HUES64 (cell line): Measurements from ENCODE around the gene OR52K1. TPM values are rescaled to one million over a fixed set of nuclear protein-coding genes. Genes with fewer than 3 reads are reported as not detected.

Experiments used
- H3K27ac ChIP-seq: 2 replicates; pipeline ENCODE4 v1.7.0; 2013; ENCODE audit warnings: low read depth, low read length, inconsistent platforms
- H3K27me3 ChIP-seq: 2 replicates; pipeline ENCODE4 v1.6.1; 2013; ENCODE audit warnings: mild to moderate bottlenecking, low read length; ENCODE audit not compliant: insufficient read depth
- H3K36me3 ChIP-seq: 2 replicates; pipeline ENCODE4 v1.6.1; 2013; ENCODE audit warnings: mild to moderate bottlenecking, low read length; ENCODE audit not compliant: insufficient read depth
- H3K4me1 ChIP-seq: 2 replicates; pipeline ENCODE4 v1.6.1; 2013; ENCODE audit warnings: mild to moderate bottlenecking, low read length, moderate library complexity; ENCODE audit not compliant: insufficient read depth
- H3K4me3 ChIP-seq: 2 replicates; pipeline ENCODE4 v1.5.1; 2013; ENCODE audit warnings: mild to moderate bottlenecking, low read length, moderate library complexity
- H3K9ac ChIP-seq: 2 replicates; pipeline ENCODE4 v1.6.1; 2013; ENCODE audit warnings: mild to moderate bottlenecking, low read depth, low read length
- H3K9me3 ChIP-seq: 2 replicates; pipeline ENCODE4 v1.6.1; 2013; ENCODE audit warnings: low read depth, low read length; ENCODE audit not compliant: insufficient read depth
- WGBS: fragments of 150-250, 120-280 bp; methylation state at CpG from one replicate; pipeline ENCODE4 v1.1.7; 2013; ENCODE audit warnings: missing lambda C conversion rate; 5-methylcytosine and 5-hydroxymethylcytosine counted together
- polyA plus RNA-seq, 2 experiments: library from polyadenylated mRNA; stranded (reverse); fragments of 50-300 nt; gene quantifications; one replicate each; pipeline ENCODE4 v1.2.3, GENCODE V29; 2013

OR52K1 gene
- polyA plus RNA-seq (2013, experiment 1 of 2), result not detected
- polyA plus RNA-seq (2013, experiment 2 of 2), result not detected

GRCh38 chr11:4482445-4482844, at the start of gene OR52K1:
Gene OR52K1, plus strand, starts transcription at chr11:4482646. Its CDS starts 6,255 bp downstream, at chr11:4488901.
- no peaks in the 10 kb centered on the region for H3K9me3 ChIP-seq
- WGBS, result 90% methylated on average over 2 of the region's 2 CpGs
- no peak within 1 kb of the TSS for H3K4me3 ChIP-seq
- no peak within 1 kb of the TSS for H3K9ac ChIP-seq
- H3K27ac ChIP-seq, result no peak within 1 kb of the TSS
- H3K27me3 ChIP-seq, result no peaks in the 10 kb centered on the region
- H3K36me3 ChIP-seq, result no peaks in the 10 kb centered on the region
- peaks cover 4% of the 10 kb centered on the region; the same call in 1 of the 2 replicates for H3K4me1 ChIP-seq

- 92% methylated on average over 2 of the region's 2 CpGs for WGBS
Observed at GRCh38 chr11:4433856-4434255, 48.6 kb upstream of the OR52K1 start.

GRCh38 chr11:4436411-4436810, 46.0 kb upstream of the OR52K1 start:
- 93% methylated on average over 1 of the region's 1 CpG for WGBS
- H3K27ac ChIP-seq, result no peak overlapping the region
- H3K4me3 ChIP-seq, result no peak overlapping the region
- H3K9me3 ChIP-seq, result no peaks in the 10 kb centered on the region
- H3K4me1 ChIP-seq, result peaks cover 10% of the 10 kb centered on the region; the same call in 1 of the 2 replicates
- no peak overlapping the region for H3K9ac ChIP-seq
- no peaks in the 10 kb centered on the region for H3K36me3 ChIP-seq
- no peaks in the 10 kb centered on the region for H3K27me3 ChIP-seq

More at GRCh38 chr11:4433856-4434255, 48.6 kb upstream of the OR52K1 start:
- no peaks in the 10 kb centered on the region for H3K27me3 ChIP-seq
- no peak overlapping the region for H3K9ac ChIP-seq
- no peak overlapping the region for H3K4me3 ChIP-seq
- H3K9me3 ChIP-seq, result no peaks in the 10 kb centered on the region
- no peaks in the 10 kb centered on the region for H3K36me3 ChIP-seq
- H3K4me1 ChIP-seq, result peaks cover 10% of the 10 kb centered on the region; the same call in 1 of the 2 replicates
- no peak overlapping the region for H3K27ac ChIP-seq

- no peaks in the 10 kb centered on the region for H3K4me1 ChIP-seq
- H3K36me3 ChIP-seq, result no peaks in the 10 kb centered on the region
- no peaks in the 10 kb centered on the region for H3K27me3 ChIP-seq
- no peak overlapping the region for H3K9ac ChIP-seq
- no peak overlapping the region for H3K27ac ChIP-seq
- no peak overlapping the region for H3K4me3 ChIP-seq
- H3K9me3 ChIP-seq, result no peaks in the 10 kb centered on the region
- WGBS, result 96% methylated on average over 3 of the region's 3 CpGs
Observed at GRCh38 chr11:4441515-4441914, 40.9 kb upstream of the OR52K1 start.

- WGBS, result 74% methylated on average over 3 of the region's 3 CpGs
Observed at GRCh38 chr11:4443232-4443891, 39.1 kb upstream of the OR52K1 start.

GRCh38 chr11:4448995-4449394, 33.5 kb upstream of the OR52K1 start, which contains the start of gene OR52K2:
Gene OR52K2, plus strand, starts transcription at chr11:4449295. Its CDS starts 45 bp downstream, at chr11:4449340.
- H3K27me3 ChIP-seq, result no peaks in the 10 kb centered on the region
- no peaks in the 10 kb centered on the region for H3K36me3 ChIP-seq
- peaks cover 9% of the 10 kb centered on the region for H3K9me3 ChIP-seq
- H3K27ac ChIP-seq, result no peak within 1 kb of the TSS
- H3K4me1 ChIP-seq, result no peaks in the 10 kb centered on the region
- H3K4me3 ChIP-seq, result no peak within 1 kb of the TSS
- no peak within 1 kb of the TSS for H3K9ac ChIP-seq

More at GRCh38 chr11:4443232-4443891, 39.1 kb upstream of the OR52K1 start:
- H3K9ac ChIP-seq, result no peak overlapping the region
- no peaks in the 10 kb centered on the region for H3K4me1 ChIP-seq
- no peaks in the 10 kb centered on the region for H3K27me3 ChIP-seq
- no peaks in the 10 kb centered on the region for H3K9me3 ChIP-seq
- no peak overlapping the region for H3K4me3 ChIP-seq
- H3K27ac ChIP-seq, result no peak overlapping the region
- no peaks in the 10 kb centered on the region for H3K36me3 ChIP-seq

GRCh38 chr11:4453118-4453517, 29.3 kb upstream of the OR52K1 start:
- Histone ChIP-seq H3K4me3 (no peak overlapping the region), H3K9ac (no peak overlapping the region), H3K27ac (no peak overlapping the region), H3K27me3 (no peaks in the 10 kb centered on the region), H3K9me3 (peaks cover 18% of the 10 kb centered on the region), H3K4me1 (no peaks in the 10 kb centered on the region), H3K36me3 (no peaks in the 10 kb centered on the region)
- WGBS, result 91% methylated on average over 3 of the region's 3 CpGs

- Histone ChIP-seq H3K4me3 (no peak overlapping the region), H3K27me3 (no peaks in the 10 kb centered on the region), H3K27ac (no peak overlapping the region)
Observed at GRCh38 chr11:4454021-4454420, 28.4 kb upstream of the OR52K1 start.

GRCh38 chr11:4455419-4455818, 27.0 kb upstream of the OR52K1 start:
- peaks cover 18% of the 10 kb centered on the region for H3K9me3 ChIP-seq
- no peak overlapping the region for H3K9ac ChIP-seq
- no peak overlapping the region for H3K4me3 ChIP-seq
- 82% methylated on average over 1 of the region's 1 CpG for WGBS
- H3K27ac ChIP-seq, result no peak overlapping the region
- H3K36me3 ChIP-seq, result no peaks in the 10 kb centered on the region
- no peaks in the 10 kb centered on the region for H3K4me1 ChIP-seq
- no peaks in the 10 kb centered on the region for H3K27me3 ChIP-seq

More at GRCh38 chr11:4454021-4454420, 28.4 kb upstream of the OR52K1 start:
- no peak overlapping the region for H3K9ac ChIP-seq
- peaks cover 18% of the 10 kb centered on the region for H3K9me3 ChIP-seq
- no peaks in the 10 kb centered on the region for H3K4me1 ChIP-seq
- no peaks in the 10 kb centered on the region for H3K36me3 ChIP-seq

GRCh38 chr11:4459500-4459899, 22.9 kb upstream of the OR52K1 start:
- Histone ChIP-seq H3K9me3 (peaks cover 25% of the 10 kb centered on the region), H3K9ac (no peak overlapping the region), H3K4me3 (no peak overlapping the region), H3K27ac (no peak overlapping the region), H3K4me1 (no peaks in the 10 kb centered on the region), H3K27me3 (no peaks in the 10 kb centered on the region), H3K36me3 (no peaks in the 10 kb centered on the region)
- 93% methylated on average over 4 of the region's 4 CpGs for WGBS

- Histone ChIP-seq H3K4me3 (no peak overlapping the region), H3K27ac (no peak overlapping the region), H3K27me3 (no peaks in the 10 kb centered on the region)
Observed at GRCh38 chr11:4460151-4460550, 22.3 kb upstream of the OR52K1 start.

More at GRCh38 chr11:4460151-4460550, 22.3 kb upstream of the OR52K1 start:
- H3K36me3 ChIP-seq, result no peaks in the 10 kb centered on the region
- no peaks in the 10 kb centered on the region for H3K4me1 ChIP-seq
- H3K9me3 ChIP-seq, result peaks cover 28% of the 10 kb centered on the region
- H3K9ac ChIP-seq, result no peak overlapping the region
- whole genome bisulfite sequencing, result 90% methylated on average over 4 of the region's 4 CpGs
